IPS DF 4.7 (cell line): Measurements from ENCODE around the gene ATG9A.

Experiments
- DNase-seq: peaks from one replicate; pipeline ENCODE4 v3.0.0-alpha.2; 2013; ENCODE audit warnings: low spot score; ENCODE audit errors: extremely low read depth

Gene ATG9A

DNA sequence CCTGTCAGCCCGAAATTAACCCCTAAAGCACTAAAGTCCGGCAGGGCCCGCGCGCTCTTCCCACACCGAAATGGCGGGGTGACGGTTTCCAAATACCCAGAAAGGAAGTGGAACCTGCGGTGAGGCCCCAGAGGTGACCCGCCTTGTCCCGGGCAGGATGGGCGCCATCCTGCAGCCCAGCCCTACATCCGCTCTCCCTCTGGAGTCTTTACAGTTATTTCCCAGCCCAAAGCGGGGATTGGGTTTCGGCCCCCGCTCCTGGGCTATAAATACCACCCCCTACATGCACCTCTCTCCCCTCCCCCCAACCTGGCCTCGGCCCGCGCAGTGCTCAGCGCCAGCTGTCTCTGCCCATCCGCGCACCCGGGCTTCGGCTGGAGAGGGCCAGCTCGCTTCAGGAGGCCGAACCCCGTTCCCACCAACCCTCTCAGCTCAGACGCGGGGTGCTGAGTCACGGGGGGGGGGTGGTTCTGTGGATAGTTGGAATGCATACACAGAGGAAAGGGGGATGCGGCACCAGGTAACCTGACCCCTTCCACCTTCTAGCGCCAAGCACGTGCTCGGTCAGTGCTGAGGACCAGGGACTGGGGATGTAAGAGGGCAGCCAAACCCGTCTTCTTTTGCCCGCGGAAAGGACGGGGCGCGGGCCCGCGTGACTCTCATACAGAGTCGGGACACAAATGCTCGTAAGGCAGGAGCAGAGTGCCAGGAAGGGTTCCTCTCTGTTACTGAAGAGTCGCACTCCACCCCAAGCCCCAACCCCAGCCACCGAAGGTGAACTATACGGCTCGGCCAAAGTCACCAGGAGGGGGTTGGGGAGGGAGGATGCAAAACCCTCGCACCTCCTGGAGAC lies 23.7 kb upstream of the ATG9A start, which contains the start of gene TUBA4B:
TSS of gene TUBA4B (plus strand) at position 344 of the 853 bp plus-strand sequence. CDS start at position 509, 165 bp downstream.
- no peak for DNase-seq

GRCh38 chr2:219252570-219252899 lies 23.1 kb upstream of the ATG9A start:
- no peak for DNase-seq

GRCh38 chr2:219252084-219252483 lies 22.6 kb upstream of the ATG9A start:
- DNase-seq = no peak

DNA sequence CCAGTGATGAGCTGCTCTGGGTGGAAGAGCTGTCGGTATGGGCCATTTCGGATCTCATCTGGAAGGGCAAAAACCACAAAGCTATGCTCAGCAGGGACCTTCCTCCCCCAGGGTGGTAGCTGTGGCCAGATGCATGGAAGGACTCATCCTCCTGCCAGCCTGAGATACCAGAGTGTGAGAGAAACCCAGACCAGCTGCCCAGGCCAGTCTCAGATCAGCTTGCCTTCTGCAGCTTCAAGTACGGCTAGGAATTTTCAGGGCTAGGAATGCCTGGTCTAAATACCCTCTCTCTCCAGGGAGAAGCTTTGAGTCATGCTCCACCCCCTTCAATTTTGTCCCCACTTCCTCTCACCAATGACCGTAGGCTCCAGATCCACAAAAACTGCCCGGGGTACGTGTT lies 22.2 kb upstream of the ATG9A start:
- DNase-seq = no peak

DNA sequence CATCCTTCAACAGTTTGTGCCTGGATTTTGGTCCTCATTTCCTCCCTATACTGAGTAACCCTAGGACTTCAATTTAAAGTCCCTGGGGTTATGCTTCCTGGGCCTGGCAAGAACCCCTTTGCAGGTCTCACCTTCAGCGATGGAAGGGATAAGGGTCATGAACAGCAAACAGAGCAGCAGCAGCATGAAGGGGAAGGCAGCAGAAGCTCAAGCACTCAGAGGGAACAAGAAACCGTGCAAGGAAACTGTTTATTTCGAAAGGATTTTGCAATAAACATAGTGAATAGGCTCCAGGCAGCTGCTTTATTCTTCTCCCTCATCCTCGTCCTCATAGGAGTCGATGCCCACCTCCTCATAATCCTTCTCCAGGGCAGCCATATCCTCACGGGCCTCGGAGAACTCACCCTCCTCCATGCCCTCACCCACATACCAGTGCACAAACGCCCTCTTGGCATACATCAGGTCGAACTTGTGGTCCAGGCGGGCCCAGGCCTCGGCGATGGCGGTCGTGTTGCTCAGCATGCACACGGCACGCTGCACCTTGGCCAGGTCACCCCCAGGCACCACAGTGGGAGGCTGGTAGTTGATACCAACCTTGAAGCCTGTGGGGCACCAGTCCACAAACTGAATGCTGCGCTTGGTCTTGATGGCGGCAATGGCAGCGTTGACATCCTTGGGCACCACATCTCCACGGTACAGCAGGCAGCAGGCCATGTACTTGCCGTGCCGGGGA lies 20.8 kb upstream of the ATG9A start:
- DNase-seq = no peak

- no peak for DNase-seq
Observed at GRCh38 chr2:219249203-219249980, 20.0 kb upstream of the ATG9A start.

DNA sequence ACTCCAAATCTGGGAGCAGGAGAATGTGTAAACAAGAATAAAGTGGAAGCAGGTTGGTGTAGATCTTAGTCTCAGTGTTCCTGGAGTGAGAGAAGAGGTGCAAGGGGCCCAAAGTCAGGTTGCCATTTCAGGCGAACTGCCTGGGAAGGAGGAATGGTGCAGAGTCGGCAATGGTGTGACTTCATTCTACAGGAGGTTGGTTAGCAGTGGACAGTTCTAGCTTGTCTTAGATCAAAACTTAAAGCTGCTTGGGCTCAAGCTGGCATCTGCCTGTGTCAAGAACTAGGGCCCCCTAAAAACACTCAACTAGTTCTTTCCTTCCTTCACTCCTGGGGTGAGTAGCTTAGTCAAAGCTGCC lies 19.4 kb upstream of the ATG9A start:
- DNase-seq = no peak

- DNase-seq = no peak
Observed at GRCh38 chr2:219247678-219248642, 18.5 kb upstream of the ATG9A start.

DNA sequence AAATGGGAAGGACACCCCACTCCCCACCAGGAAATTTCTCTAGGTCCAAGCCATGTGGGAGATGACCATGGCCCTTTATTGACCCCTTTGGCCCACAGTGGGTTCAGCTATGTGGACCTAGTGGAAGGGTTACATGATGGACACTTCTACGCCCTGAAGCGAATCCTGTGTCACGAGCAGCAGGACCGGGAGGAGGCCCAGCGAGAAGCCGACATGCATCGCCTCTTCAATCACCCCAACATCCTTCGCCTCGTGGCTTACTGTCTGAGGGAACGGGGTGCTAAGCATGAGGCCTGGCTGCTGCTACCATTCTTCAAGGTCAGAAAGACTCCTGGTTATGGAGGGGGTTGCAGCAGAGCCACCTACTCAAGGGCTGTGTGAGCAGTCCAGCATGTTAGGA lies 17.1 kb upstream of the ATG9A start:
- no peak for DNase-seq

DNA sequence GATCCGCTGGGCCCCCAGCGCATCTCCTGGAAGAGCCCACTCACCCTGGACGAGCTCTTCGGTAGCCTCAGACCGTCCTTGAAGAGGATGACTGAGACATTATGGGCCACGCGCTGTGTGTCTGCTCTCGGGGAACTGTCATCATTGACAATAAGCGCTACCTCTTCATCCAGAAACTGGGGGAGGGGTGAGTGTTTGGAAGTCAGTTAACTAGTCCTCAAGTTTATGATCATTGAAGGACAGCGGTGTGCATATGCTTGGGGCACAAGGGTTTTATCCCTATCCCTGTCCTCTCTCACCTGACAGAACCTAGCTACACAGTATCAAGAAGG lies 16.4 kb upstream of the ATG9A start:
- DNase-seq = no peak

DNA sequence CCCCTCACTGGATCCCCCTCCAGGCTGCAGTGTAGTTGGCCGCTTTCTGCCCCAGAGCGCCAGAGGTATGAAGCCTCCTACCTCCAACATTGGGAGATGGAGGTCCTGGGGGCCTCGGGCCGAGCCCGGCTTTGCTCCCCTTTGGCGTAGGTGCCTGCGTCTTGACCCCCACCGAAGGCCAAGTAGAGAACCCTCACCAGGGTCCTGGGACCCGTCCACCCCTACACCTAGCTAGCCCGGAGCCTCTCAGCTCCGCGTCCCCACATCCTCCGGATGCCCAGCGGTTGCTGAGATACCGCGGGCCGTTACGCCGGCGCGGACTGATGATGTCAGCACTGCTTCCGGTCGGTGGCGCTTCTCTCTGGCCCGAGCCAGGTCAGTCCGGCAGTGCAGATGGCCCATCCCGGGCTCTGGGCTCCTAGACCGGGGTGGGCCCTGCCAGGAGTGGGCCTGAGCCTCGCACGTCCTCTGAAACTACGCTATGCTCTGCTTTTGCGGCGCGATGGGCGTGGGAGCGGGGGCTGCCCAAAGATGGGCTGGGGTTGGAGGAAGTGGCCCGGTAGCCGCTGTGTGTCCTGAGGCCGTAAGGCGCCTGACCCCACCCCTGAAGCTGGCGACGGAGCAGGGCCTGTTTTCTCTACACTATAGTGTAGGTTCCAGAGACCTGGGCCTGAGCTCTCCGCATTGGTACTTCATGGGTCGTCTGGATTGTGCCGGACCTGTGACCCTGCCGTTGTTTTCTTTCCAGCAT lies 15.9 kb upstream of the ATG9A start, which contains the start of the genes GLB1L and STK16:
TSS of gene GLB1L (minus strand) at position 297 of the 751 bp plus-strand sequence. CDS start 1,871 bp downstream, outside the sequence.
TSS of gene STK16 (plus strand) at position 332 of the 751 bp plus-strand sequence. CDS start 521 bp downstream, outside the sequence.
- no peak for DNase-seq

DNA sequence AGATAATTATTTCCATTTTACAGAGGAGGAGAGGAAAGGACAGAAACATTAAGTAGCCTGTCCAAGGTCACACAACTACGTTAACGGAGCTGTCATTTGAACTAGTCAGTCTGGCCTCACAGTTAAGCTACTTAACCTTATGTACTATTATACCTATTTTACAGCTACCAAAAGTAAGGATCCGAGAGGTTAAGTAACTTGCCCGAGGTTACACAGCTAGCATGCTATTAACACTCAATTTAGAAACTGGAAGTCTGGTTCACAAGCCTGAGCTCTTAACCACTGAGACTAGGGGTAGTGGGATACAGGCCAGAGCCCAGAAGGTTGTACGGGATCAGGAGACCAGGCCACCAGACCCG lies 15.3 kb upstream of the ATG9A start:
- no peak for DNase-seq

- no peak for DNase-seq
Observed at GRCh38 chr2:219243291-219243761, 13.9 kb upstream of the ATG9A start.

- no peak for DNase-seq
Observed at GRCh38 chr2:219234331-219234730, 4.9 kb upstream of the ATG9A start.

- no peak for DNase-seq
Observed at GRCh38 chr2:219230059-219230540, 664 bp upstream of the ATG9A start.

DNA sequence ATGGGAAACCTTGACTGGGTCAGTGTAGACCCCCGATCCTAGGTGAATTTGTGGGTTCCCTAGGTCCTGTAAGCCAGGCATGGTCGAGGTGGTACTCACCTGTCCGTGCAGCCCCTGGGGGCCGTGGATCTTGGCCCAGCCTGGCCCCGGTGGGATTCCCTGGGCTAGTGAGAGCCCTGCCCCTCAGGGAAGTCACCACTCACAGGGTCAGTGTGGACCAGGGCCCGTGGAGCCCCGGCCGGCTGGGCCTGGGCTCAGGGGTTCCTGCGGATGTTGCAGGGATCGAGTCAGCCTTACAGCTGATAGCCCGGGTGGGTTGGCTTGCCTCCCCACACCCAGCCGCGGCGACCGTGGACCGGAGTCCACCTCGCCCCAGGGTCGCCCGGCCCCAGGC lies 528 bp downstream of the ATG9A start:
- no peak for DNase-seq

DNA sequence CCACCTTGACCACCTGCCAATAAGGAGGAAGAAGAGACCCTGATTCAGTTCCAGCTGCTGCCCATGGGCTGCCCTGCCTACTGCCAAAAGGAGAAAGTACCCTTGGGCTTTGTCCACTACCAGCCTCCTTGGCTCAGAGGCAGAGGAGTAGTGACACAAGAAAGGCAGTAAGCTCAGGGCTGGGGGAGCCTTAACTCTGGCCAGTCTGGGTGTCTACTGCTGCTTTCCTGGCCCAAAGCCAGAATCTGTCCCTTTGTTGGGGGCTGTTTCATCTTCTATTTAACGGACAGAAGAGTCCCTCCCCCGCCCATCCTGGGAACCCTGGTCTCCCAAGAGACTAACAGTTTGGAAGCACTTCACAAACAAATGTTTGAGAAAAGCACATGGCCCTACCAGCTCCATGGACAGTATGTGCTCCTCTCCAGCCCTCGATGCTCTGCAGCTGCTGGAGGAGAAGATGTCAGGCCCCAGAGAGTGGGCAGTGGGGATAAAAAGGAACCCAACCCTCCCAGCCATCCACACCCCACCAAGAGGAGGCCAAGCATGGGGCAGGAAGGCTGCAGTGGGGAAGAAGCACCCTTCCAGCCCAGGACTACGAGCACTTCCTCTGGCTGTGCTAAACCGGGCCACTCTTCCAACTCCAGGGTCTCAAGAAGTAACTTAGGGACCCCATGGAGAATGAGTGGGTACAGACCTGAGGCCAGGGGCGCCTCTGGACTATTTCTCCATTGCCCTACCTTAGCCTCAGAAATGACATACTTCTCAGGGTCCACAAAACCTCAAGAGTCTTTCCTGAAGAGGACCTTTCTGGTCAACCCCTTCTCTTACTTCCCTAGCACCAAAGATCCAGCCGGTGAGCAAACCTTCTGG lies 1.2 kb downstream of the ATG9A start:
- no peak for DNase-seq

- no peak for DNase-seq
Observed at GRCh38 chr2:219225350-219225749, 4.1 kb downstream of the ATG9A start.
